Measurements from ENCODE around the gene FEM1B.
"Not testable (repeated sequence)": the region's sequence is repeated elsewhere in the genome, so short reads cannot be mapped to it uniquely, and the experiment has no call there.

FEM1B gene

DNA sequence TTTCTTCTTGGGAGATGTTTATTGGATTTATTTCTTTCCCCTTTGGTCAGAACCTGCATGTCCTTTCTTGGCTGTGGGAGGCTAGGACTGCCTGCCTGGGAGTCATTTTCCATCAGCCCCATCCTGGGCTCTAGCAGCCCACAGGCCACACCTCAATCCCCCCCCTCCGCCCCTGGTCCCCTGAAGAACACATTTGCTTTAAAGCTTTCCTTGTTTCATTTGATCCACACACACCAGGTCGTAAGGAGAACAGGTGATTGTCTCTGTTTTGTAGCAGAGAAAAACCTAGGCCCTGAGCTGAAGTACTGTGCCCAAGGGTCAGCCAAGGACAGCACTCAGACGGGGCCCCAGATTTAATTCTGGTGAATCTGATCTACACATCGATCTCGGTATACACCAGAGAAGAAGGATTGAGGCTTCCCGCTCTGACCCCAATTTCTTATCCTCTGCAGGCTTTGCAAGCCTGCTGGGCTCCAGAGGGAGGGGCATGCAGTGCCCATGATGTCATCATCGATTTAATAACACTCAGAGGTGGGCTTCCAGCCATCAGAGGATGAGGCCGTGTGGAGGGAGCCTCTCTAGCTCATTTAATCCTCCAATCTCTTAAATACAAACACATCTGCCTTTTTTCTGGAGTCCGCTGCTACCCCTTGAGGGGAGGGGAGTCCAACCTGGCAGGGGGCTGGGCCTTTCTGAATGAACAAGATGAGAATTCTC lies 46.3 kb upstream of the FEM1B start:
- Histone ChIP-seq H3K4me3 (no peak overlapping the region), H3K27ac (no peak overlapping the region)
- TF ChIP-seq, protein P1, sequence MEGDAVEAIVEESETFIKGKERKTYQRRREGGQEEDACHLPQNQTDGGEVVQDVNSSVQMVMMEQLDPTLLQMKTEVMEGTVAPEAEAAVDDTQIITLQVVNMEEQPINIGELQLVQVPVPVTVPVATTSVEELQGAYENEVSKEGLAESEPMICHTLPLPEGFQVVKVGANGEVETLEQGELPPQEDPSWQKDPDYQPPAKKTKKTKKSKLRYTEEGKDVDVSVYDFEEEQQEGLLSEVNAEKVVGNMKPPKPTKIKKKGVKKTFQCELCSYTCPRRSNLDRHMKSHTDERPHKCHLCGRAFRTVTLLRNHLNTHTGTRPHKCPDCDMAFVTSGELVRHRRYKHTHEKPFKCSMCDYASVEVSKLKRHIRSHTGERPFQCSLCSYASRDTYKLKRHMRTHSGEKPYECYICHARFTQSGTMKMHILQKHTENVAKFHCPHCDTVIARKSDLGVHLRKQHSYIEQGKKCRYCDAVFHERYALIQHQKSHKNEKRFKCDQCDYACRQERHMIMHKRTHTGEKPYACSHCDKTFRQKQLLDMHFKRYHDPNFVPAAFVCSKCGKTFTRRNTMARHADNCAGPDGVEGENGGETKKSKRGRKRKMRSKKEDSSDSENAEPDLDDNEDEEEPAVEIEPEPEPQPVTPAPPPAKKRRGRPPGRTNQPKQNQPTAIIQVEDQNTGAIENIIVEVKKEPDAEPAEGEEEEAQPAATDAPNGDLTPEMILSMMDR (IDR thresholded peaks at IDR 0.05) = no peak
- no peak for DNase-seq (ENCODE audit: low spot score)

DNA sequence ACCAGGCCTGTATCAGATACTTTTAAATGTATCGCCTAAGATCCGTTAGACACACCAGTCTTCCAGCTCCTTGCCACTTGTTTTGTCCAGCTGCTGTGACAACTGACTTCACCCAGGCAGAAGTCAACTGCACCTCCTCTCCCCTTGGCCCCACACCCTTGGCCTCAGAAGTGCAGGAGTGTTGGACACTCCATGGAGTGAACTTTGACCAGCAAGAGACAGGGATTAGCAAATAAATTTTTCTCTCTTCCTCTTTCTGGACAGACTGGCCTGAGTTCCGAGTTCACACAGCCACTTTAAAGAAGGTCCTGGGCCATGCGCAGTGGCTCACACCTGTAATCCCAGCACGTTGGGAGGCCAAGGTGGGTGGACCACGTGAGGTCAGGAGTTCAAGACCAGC lies 45.1 kb upstream of the FEM1B start:
- no peak for DNase-seq (ENCODE audit: low spot score)

GRCh38 chr15:68232937-68233336 lies 44.6 kb upstream of the FEM1B start:
- no peak overlapping the region for H3K27ac ChIP-seq
- H3K4me3 ChIP-seq = no peak overlapping the region
- TF ChIP-seq, protein P1 (IDR thresholded peaks at IDR 0.05) = no peak
- DNase-seq (ENCODE audit: low spot score) = no peak

More for the DNA sequence above, 45.1 kb upstream of the FEM1B start:
- Histone ChIP-seq H3K4me3 (no peak overlapping the region), H3K27ac (no peak overlapping the region)
- TF ChIP-seq, protein P1 (IDR thresholded peaks at IDR 0.05) = no peak

GRCh38 chr15:68234060-68234459 lies 43.5 kb upstream of the FEM1B start:
- H3K27ac ChIP-seq = no peak overlapping the region
- H3K4me3 ChIP-seq = no peak overlapping the region
- DNase-seq (ENCODE audit: low spot score) = no peak
- TF ChIP-seq, protein P1 (IDR thresholded peaks at IDR 0.05) = no peak

DNA sequence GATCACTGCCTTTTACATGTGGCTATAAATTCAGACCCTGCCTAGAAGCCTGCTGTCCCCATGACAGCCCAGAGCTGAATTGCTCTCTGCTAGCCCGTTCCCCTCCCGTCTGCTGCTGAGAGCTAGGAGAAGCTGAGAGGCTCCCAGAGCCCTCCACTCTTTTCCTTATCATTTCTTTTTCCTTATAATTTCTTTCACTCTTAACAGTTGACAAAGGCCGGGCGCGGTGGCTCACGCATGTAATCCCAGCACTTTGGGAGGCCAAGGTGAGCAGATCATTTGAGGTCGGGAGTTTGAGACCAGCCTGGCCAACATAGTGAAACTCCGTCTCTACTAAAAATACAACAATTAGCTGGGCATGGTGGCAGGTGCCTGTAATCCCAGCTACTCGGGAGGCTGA lies 43.0 kb upstream of the FEM1B start:
- DNase-seq (ENCODE audit: low spot score); H3K27ac ChIP-seq; H3K4me3 ChIP-seq: not testable (repeated sequence)

- Histone ChIP-seq H3K4me3 (no peak overlapping the region), H3K27ac (no peak overlapping the region)
- TF ChIP-seq, protein P1 (IDR thresholded peaks at IDR 0.05) = no peak
- no peak for DNase-seq (ENCODE audit: low spot score)
These were observed 42.5 kb upstream of the FEM1B start for GRCh38 chr15:68235022-68235421.

DNA sequence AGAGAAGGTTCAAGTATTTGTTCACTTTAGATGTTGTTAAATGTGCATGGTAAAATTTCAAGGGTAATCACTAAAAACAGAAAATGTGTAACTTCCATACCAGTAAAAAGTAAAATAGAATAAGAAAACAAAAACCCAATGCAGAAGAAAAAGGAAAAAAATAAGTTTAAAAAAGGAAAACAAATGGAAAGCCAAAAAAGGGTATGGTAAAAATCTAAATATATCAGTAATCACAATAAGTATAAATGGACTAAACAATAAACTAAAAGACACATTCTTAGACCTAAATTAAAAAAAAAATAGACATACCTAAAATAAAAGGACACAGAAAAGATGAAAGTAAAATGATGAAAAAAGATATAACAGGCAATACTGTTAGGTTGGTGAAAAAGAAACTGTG lies 38.5 kb upstream of the FEM1B start:
- no peak overlapping the region for H3K4me3 ChIP-seq
- no peak for DNase-seq (ENCODE audit: low spot score)
- TF ChIP-seq, protein P1 (IDR thresholded peaks at IDR 0.05) = no peak
- no peak overlapping the region for H3K27ac ChIP-seq
